IMR-90 (cell line): ENCODE measurements around the gene IL21.
"Not testable (repeated sequence)": the region's sequence is repeated elsewhere in the genome, so short reads cannot be mapped to it uniquely, and the experiment has no call there.

ENCODE experiments used
- BHLHE40 ChIP-seq: fragments of 150-350 bp; IDR thresholded peaks from 2 replicates; pipeline ENCODE4 v1.6.1; 2016; ENCODE audit warnings: mild to moderate bottlenecking, low read depth, low read length
- CEBPB ChIP-seq: IDR thresholded peaks from 2 replicates; pipeline ENCODE4 v1.6.1; 2012; ENCODE audit warnings: low read depth, low read length, improper control_type of control experiment
- FOS ChIP-seq: fragments of 150-350 bp; IDR thresholded peaks from 2 replicates; pipeline ENCODE4 v1.6.1; 2016; ENCODE audit warnings: low read depth, low read length
- MAZ ChIP-seq: IDR thresholded peaks from 2 replicates; pipeline ENCODE4 v1.6.1; 2012; ENCODE audit warnings: low read depth, mild to moderate bottlenecking, low read length, improper control_type of control experiment, moderate library complexity, borderline replicate concordance
- NFE2L2 ChIP-seq: fragments of 150-350 bp; IDR thresholded peaks from 2 replicates; pipeline ENCODE4 v1.6.1; 2016; ENCODE audit warnings: low read depth, mild to moderate bottlenecking, low read length
- POLR2A ChIP-seq: IDR thresholded peaks from 2 replicates; pipeline ENCODE4 v1.6.1; 2012; ENCODE audit warnings: mild to moderate bottlenecking, low read depth, low read length
- SMC3 ChIP-seq: fragments of 150-350 bp; IDR thresholded peaks from 2 replicates; pipeline ENCODE4 v1.6.1; 2016; ENCODE audit warnings: low read depth, mild to moderate bottlenecking, antibody characterized with exemption, low read length, moderate library complexity
- TF ChIP-seq, protein P1 (sequence below): conservative IDR thresholded peaks from 2 replicates; pipeline ENCODE4 v1.5.1; 2012; ENCODE audit warnings: mild to moderate bottlenecking, low read depth, low read length, improper control_type of control experiment
- TF ChIP-seq, protein P2 (sequence below): fragments of 150-350 bp; IDR thresholded peaks from 2 replicates; pipeline ENCODE4 v1.6.1; 2017; ENCODE audit warnings: mild to moderate bottlenecking, antibody characterized with exemption, low read length, low read depth

DNA sequence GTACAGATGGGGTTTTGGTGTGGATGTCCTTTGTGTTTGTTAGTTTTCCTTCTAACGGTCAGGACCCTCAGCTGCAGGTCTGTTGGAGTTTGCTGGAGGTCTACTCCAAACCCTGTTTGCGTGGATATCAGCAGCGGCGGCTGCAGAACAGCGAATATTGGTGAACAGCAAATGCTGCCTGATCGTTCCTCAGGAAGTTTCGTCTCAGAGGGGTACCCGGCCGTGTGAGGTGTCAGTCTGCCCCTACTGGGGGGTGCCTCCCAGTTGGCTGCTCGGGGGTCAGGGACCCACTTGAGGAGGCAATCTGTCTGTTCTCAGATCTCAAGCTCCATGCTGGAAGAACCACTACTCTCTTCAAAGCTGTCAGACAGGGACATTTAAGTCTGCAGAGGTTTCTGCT lies 46.5 kb downstream of the IL21 start:
- TF ChIP-seq, protein P1, sequence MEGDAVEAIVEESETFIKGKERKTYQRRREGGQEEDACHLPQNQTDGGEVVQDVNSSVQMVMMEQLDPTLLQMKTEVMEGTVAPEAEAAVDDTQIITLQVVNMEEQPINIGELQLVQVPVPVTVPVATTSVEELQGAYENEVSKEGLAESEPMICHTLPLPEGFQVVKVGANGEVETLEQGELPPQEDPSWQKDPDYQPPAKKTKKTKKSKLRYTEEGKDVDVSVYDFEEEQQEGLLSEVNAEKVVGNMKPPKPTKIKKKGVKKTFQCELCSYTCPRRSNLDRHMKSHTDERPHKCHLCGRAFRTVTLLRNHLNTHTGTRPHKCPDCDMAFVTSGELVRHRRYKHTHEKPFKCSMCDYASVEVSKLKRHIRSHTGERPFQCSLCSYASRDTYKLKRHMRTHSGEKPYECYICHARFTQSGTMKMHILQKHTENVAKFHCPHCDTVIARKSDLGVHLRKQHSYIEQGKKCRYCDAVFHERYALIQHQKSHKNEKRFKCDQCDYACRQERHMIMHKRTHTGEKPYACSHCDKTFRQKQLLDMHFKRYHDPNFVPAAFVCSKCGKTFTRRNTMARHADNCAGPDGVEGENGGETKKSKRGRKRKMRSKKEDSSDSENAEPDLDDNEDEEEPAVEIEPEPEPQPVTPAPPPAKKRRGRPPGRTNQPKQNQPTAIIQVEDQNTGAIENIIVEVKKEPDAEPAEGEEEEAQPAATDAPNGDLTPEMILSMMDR, result not testable (repeated sequence)
- not testable (repeated sequence) for TF ChIP-seq POLR2A, CEBPB, MAZ, NFE2L2, BHLHE40, FOS, SMC3
- TF ChIP-seq, protein P2, sequence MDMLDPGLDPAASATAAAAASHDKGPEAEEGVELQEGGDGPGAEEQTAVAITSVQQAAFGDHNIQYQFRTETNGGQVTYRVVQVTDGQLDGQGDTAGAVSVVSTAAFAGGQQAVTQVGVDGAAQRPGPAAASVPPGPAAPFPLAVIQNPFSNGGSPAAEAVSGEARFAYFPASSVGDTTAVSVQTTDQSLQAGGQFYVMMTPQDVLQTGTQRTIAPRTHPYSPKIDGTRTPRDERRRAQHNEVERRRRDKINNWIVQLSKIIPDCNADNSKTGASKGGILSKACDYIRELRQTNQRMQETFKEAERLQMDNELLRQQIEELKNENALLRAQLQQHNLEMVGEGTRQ, result not testable (repeated sequence)
